Tibial artery (tissue), 4 donors: ENCODE results near the gene CCDC197.

Source experiments
- DNase-seq, 2 donors: peaks; one replicate each; pipeline ENCODE4 v3.0.0-alpha.2; 2019
- H3K27ac ChIP-seq, 2 donors: fragments of 200-600 bp; sonication (generic) in 1 of 2; 1 replicate in 1 of 2; 2 replicates in 1 of 2; pipeline ENCODE4 v1.5.1; 2018 to 2019; ENCODE audit warnings: mild to moderate bottlenecking in 1 of 2
- H3K27me3 ChIP-seq, 2 donors: fragments of 200-600 bp; sonication (generic) in 1 of 2; one replicate each; pipeline versions ENCODE4 v1.5.1 to v1.6.0; 2016 to 2019
- H3K36me3 ChIP-seq, 3 donors: fragments of 200-600 bp; sonication (generic) in 2 of 3; one replicate each; pipeline ENCODE4 v1.5.1; 2016 to 2019; ENCODE audit warnings: mild to moderate bottlenecking in 2 of 3
- H3K4me1 ChIP-seq, 4 donors: fragments of 200-600 bp; sonication (generic) in 2 of 4; 1 replicate in 3 of 4; 2 replicates in 1 of 4; pipeline ENCODE4 v1.5.1; 2016 to 2019
- H3K4me3 ChIP-seq, 2 donors: fragments of 200-600 bp; sonication (generic) in 1 of 2; 1 replicate in 1 of 2; 2 replicates in 1 of 2; pipeline ENCODE4 v1.5.1; 2018 to 2019; ENCODE audit warnings: mild to moderate bottlenecking in 2 of 2
- H3K9me3 ChIP-seq, 3 donors: fragments of 200-600 bp; sonication (generic) in 1 of 3; one replicate each; pipeline ENCODE4 v1.5.1; 2016 to 2019
- CTCF ChIP-seq, 2 experiments: fragments of 200-600 bp in 1 of 2; fragments of 450-650 bp in 1 of 2; IDR thresholded peaks; one replicate each; pipeline ENCODE4 v1.5.1; 2017 to 2019; ENCODE audit warnings: antibody characterized with exemption in 2 of 2, mild to moderate bottlenecking in 1 of 2, moderate library complexity in 1 of 2
- intact Hi-C: fragments of 100-400 bp; cut with DNase I; formaldehyde crosslinking; loops from one replicate; pipeline ENCODE4 v1.15.0; 2023; ENCODE audit warnings: low total_unique reads

CCDC197 gene

GRCh38 chr14:94047581-94047980 lies 50.5 kb downstream of the CCDC197 start:
- Histone ChIP-seq H3K36me3 (peaks cover 58 to 95% (median 89%) of the 10 kb centered on the region in 3 donors), H3K27me3 (no peaks in the 10 kb centered on the region), H3K4me1 (peaks cover 0 to 2% (median under 1%) of the 10 kb centered on the region in 4 donors), H3K9me3 (no peaks in the 10 kb centered on the region), H3K27ac (no peak overlapping the region), H3K4me3 (no peak overlapping the region)
- DNase-seq, result peak in 1 of 2 donors; percentile 9
- intact Hi-C loops, result no loop called here
- no peak for TF ChIP-seq CTCF (IDR thresholded peaks at IDR 0.05)

GRCh38 chr14:94048691-94049624 lies 51.9 kb downstream of the CCDC197 start:
- no peak overlapping the region for H3K27ac ChIP-seq
- H3K4me1 ChIP-seq, result no peaks in the 10 kb centered on the region
- TF ChIP-seq CTCF (IDR thresholded peaks at IDR 0.05), result no peak
- intact Hi-C loops, result no loop called here
- H3K27me3 ChIP-seq, result no peaks in the 10 kb centered on the region
- H3K4me3 ChIP-seq, result no peak overlapping the region
- peaks cover 68 to 100% (median 100%) of the 10 kb centered on the region in 3 donors for H3K36me3 ChIP-seq
- DNase-seq, result peak in 1 of 2 donors; percentile 56
- H3K9me3 ChIP-seq, result no peaks in the 10 kb centered on the region

GRCh38 chr14:94049625-94050023 lies 52.5 kb downstream of the CCDC197 start:
- DNase-seq, result no peak
- no peaks in the 10 kb centered on the region for H3K4me1 ChIP-seq
- H3K27me3 ChIP-seq, result no peaks in the 10 kb centered on the region
- no peak overlapping the region for H3K4me3 ChIP-seq
- no peaks in the 10 kb centered on the region for H3K9me3 ChIP-seq
- no peak overlapping the region for H3K27ac ChIP-seq
- intact Hi-C loops, result no loop called here
- TF ChIP-seq CTCF (IDR thresholded peaks at IDR 0.05), result no peak
- H3K36me3 ChIP-seq, result peaks cover 75 to 100% (median 100%) of the 10 kb centered on the region in 3 donors

- Histone ChIP-seq H3K27ac (no peak overlapping the region), H3K4me3 (no peak overlapping the region), H3K9me3 (no peaks in the 10 kb centered on the region), H3K4me1 (no peaks in the 10 kb centered on the region), H3K36me3 (peaks cover 82 to 100% (median 100%) of the 10 kb centered on the region in 3 donors), H3K27me3 (no peaks in the 10 kb centered on the region)
- intact Hi-C loops, result no loop called here
- no peak for TF ChIP-seq CTCF (IDR thresholded peaks at IDR 0.05)
- DNase-seq, result peak in 1 of 2 donors; percentile 63
These were observed 53.3 kb downstream of the CCDC197 start for GRCh38 chr14:94050231-94050880.

- TF ChIP-seq CTCF (IDR thresholded peaks at IDR 0.05), result no peak
- H3K4me1 ChIP-seq, result no peaks in the 10 kb centered on the region
- no peaks in the 10 kb centered on the region for H3K9me3 ChIP-seq
- H3K4me3 ChIP-seq, result no peak overlapping the region
- H3K27me3 ChIP-seq, result no peaks in the 10 kb centered on the region
- peak in 1 of 2 donors; percentile 58 for DNase-seq
- intact Hi-C loops, result no loop called here
- no peak overlapping the region for H3K27ac ChIP-seq
- H3K36me3 ChIP-seq, result peaks cover 89 to 100% (median 100%) of the 10 kb centered on the region in 3 donors
These were observed 54.0 kb downstream of the CCDC197 start for GRCh38 chr14:94051115-94051514.
